WI38 (cell line): ENCODE results near the gene MAK.
A peak's percentile ranks its signal among the peaks of the same experiment; 100 is the strongest.
"Not testable (repeated sequence)": the region's sequence is repeated elsewhere in the genome, so short reads cannot be mapped to it uniquely, and the experiment has no call there.

Source experiments
- H3K4me3 ChIP-seq: 2 replicates; pipeline ENCODE4 v1.5.1; 2011; ENCODE audit warnings: low read depth, mild to moderate bottlenecking, control low read depth, low read length
- TF ChIP-seq, protein P1 (sequence below): IDR thresholded peaks from 2 replicates; pipeline ENCODE4 v1.5.1; 2012; ENCODE audit warnings: low read depth, mild to moderate bottlenecking, control low read depth, low read length

The MAK gene

DNA sequence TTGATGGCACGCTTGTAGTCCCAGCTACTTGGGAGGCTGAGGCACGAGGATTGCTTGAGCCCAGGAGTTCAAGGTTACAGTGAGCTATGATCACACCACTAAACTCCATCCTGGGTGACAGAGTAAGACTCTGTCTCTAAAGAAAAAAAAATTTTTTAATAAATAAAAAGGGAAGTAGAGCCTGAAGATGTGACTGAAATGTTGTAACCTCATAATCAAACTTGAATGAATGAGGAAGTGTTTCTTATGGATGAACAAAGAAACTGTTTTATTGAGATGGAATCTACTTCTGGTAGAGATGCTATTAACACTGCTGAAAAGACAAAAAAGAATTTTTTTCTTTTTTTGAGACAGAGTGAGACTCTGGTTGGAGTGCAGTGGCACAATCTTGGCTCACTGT lies 6.7 kb downstream of the MAK start:
- no peak overlapping the region for H3K4me3 ChIP-seq
- TF ChIP-seq, protein P1, sequence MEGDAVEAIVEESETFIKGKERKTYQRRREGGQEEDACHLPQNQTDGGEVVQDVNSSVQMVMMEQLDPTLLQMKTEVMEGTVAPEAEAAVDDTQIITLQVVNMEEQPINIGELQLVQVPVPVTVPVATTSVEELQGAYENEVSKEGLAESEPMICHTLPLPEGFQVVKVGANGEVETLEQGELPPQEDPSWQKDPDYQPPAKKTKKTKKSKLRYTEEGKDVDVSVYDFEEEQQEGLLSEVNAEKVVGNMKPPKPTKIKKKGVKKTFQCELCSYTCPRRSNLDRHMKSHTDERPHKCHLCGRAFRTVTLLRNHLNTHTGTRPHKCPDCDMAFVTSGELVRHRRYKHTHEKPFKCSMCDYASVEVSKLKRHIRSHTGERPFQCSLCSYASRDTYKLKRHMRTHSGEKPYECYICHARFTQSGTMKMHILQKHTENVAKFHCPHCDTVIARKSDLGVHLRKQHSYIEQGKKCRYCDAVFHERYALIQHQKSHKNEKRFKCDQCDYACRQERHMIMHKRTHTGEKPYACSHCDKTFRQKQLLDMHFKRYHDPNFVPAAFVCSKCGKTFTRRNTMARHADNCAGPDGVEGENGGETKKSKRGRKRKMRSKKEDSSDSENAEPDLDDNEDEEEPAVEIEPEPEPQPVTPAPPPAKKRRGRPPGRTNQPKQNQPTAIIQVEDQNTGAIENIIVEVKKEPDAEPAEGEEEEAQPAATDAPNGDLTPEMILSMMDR: no peak

DNA sequence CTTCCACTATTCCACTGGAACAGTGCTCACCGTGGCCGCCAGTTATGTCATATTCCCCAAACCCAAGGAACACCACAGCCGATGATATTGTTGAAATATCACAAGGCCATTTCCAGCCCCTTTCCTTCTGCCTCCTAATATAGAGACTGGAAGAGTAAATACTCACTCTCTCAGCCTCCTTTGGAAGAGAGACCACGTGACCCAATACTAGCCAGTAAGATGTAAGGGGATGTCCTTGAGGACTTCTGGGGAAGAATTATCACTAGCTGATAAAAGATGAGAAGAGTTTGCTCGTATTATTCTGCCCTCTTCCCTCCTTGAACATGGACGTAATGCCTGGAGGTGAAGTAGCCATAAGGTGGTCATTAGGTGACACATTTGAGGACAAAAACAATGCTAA lies 13.5 kb downstream of the MAK start:
- H3K4me3 ChIP-seq: no peak overlapping the region
- TF ChIP-seq, protein P1: no peak

DNA sequence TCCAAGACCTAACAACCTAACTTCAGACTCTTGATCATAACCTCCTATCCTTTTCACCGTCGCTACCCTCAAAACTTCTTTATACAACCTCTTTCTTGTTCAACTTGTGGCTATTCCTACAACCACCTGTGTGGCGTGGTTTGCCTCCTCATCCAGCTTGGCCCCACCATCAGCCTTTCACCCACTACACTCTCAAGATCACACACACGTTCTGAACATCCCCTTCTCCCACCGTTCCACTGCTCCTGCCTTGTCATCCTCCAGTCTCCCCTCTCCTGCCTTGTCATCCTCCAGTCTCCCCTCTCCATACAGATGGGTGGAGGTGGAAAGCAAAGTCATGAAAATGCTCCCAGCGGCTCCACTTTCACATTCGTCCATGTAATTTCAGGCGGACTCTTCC lies 14.0 kb downstream of the MAK start:
- H3K4me3 ChIP-seq: no peak overlapping the region
- TF ChIP-seq, protein P1: no peak

DNA sequence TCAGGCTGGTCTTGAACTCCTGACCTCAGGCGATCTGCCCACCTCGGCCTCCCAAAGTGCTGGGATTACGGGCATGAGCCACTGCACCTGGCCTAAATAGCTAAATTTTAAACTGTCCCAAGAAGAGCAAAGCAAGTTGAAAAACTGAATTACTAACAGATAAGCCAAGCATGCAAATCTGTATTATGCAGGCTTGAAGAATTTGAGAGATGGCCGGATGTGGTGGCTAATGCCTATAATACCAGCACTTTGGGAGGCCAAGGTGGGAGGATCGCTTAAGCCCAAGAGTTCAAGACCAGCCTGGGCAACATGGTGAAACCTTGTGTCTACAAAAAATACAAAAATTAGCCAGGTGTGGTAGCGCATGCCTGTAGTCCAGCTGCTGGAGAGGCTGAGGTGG lies 24.2 kb downstream of the MAK start:
- H3K4me3 ChIP-seq: not testable (repeated sequence)

DNA sequence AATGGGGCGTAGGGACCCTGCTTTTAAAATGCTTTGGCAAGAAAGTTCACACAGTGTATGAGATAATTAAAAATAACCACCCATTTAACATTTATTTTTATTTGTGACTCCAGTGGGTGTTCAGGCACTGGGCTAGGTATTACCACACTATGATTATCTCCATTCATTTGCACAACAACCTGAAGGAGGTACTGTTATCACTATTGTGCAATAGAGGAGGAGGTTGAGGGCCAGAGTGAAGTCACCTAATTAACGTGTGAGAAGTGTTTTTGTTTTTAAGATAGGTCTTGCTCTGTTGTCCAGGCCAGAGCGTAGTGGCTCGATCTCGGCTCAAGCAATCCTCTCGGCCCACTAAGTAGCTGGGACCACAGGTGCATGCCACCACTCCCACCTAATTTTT lies 29.2 kb downstream of the MAK start:
- TF ChIP-seq, protein P1: no peak
- H3K4me3 ChIP-seq: no peak overlapping the region

DNA sequence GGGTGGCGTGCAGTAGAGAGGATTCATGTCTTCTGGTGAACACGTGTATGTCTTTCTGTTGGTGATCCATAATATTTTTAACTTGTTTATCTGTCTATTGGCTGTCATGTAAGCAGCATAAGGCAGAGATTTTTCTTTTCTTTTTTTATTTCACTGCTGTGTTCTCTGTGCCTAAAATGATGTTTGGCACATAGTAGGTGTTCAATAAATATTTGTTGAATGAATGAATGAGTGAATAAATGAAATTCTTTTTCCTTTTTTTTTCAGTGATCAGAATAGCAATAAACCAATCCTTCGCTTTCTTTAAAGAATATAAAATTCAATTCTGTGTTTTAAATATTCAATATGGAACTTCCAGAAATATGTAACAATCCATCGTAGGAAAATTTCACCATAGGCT lies 30.0 kb downstream of the MAK start:
- H3K4me3 ChIP-seq: no peak overlapping the region
- TF ChIP-seq, protein P1: no peak

DNA sequence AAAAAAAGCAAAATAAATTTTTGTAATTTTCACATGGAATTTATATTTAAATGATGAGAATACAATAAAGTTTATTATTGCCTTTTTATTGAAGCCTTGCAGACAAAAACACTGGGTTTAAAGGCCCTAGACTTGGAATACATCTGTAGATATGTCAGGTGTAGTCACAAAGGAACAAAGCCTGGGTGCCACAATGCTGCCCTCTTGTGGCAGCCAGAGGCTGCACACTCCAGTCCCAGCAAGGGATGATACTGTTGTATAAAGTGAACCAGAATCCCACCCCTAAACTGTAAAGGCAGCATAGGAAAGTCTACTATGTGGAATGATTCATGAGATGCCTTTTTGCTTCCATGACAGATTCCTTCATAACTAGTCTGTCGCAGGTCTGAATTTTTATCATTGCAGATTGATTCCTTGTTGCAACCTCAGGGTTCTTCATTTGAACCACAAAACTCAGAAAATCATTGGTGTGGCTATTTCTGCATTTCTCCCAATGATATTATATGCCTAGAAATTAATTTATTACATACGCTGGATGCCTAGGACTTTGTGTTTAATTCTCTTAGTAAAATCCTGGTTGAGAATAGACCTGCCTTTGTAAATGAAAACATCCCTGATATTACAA lies 37.0 kb downstream of the MAK start:
- H3K4me3 ChIP-seq: no peak overlapping the region
- TF ChIP-seq, protein P1: peak; percentile 97

DNA sequence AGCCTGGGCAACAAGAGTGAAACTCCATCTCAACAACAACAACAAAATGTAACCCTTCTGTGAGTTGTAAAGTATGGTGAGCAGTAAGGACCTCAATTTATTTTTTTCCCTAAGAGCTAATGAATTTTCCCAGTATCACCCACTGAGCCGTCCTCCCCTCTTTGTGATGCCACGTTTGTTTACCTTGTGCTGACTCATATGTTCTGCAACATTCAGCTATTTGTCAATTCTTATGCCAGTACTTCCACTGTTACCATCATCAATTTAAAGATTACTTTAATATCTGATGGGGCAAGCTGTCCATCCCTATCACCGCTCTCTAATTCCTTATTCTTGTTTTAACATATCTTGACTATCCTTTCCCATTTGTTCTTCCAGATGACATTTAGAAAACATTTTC lies 37.5 kb downstream of the MAK start:
- H3K4me3 ChIP-seq: no peak overlapping the region
- TF ChIP-seq, protein P1: no peak
